GM18951 (cell line): ENCODE results near the gene HMGB1.

ENCODE experiments used
- POLR2A ChIP-seq: IDR thresholded peaks from 4 replicates; pipeline ENCODE4 v1.6.1; 2011; ENCODE audit warnings: mild to moderate bottlenecking; ENCODE audit not compliant: insufficient read length, insufficient read depth; ENCODE audit errors: extremely low read depth
- in situ Hi-C: fragments of 300-500 bp; cut with MboI; formaldehyde crosslinking; loops from one replicate; pipeline ENCODE4 v1.12.0; 2022; ENCODE audit warnings: low sequenced_read_pairs, mixed read lengths, inconsistent platforms; ENCODE audit not compliant: unreplicated experiment

HMGB1 gene

DNA sequence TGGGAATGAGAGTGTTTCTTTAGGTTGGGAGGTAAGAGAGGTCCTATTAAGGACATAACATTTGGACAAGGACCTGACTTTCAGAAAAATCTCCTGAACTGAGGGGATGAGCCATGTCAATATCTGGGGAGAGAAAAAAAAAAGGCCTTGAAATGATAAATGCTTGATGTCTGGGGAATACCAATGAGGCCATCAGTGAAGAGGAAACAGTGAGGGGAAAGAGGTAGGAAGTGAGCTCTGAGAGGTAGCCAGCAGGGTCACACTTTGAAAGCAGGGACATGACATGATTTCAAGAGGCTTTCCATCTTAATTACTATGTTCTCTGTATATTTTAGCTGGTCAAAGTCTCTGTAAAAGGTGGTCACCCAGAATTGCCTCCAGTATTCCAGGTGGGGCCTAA, 53.4 kb downstream of the HMGB1 start:
- in situ Hi-C loops, result no loop called here
- TF ChIP-seq POLR2A, result no peak

DNA sequence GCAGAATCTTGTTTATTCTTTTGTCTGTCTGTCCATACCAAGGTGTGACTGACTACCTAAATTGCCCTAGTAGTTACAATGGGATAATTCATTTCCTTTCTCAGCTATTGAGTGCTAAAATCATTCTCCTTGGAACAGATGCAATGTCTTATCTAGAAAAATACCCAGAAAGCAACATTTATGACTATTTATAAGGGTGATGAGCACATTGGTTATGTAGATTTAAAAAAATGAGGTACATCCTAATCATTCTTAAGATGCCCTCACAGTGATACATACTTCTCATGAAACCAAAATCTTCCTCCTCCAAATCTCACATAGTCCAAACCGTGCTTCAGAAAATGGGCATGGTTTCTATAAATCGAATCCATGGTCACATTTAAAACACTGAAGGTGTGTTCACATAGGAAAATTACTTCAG, 55.0 kb downstream of the HMGB1 start:
- in situ Hi-C loops, result no loop called here
- no peak for TF ChIP-seq POLR2A

DNA sequence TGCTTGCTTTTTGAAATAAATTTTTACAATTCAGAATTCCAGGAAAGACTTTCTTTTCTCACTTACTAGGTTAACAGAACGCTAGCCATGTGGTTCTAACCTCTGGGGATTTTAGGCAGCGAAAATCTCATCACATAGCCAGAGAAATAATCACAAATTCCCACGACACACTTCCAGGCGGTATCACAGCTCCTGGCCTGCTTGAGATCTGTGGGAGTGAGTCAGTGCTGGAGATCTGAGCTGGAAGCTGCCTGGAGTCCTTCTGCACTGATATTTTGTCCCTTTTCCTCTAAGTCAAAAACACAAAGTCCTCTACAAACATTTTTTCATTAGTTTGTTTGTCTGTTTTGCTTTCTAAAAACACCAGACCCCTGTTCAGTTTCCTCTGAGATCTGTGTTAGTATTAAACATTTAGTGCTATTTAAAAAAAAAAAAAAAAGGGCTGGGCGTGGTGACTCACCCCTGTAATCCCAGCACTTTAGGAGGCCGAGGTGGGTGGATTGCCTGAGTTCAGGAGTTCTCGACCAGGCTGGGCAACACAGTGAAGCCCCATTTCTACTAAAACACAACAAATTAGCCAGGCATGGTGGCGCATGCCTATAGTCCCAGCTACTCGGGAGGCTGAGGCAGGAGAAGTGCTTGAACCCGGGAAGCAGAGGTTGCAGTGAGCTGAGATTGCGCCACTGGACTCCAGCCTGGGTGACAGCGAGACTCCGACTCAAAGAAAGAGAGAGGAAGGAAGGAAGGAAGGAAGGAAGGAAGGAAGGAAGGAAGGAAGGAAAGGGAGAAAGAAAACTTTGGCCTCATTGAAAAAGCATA, 55.6 kb downstream of the HMGB1 start:
- TF ChIP-seq POLR2A, result no peak
- in situ Hi-C loops, result loop anchor here (10.0 kb wide), 1 partner anchor 45 kb away; no protein-coding TSS in a partner anchor

DNA sequence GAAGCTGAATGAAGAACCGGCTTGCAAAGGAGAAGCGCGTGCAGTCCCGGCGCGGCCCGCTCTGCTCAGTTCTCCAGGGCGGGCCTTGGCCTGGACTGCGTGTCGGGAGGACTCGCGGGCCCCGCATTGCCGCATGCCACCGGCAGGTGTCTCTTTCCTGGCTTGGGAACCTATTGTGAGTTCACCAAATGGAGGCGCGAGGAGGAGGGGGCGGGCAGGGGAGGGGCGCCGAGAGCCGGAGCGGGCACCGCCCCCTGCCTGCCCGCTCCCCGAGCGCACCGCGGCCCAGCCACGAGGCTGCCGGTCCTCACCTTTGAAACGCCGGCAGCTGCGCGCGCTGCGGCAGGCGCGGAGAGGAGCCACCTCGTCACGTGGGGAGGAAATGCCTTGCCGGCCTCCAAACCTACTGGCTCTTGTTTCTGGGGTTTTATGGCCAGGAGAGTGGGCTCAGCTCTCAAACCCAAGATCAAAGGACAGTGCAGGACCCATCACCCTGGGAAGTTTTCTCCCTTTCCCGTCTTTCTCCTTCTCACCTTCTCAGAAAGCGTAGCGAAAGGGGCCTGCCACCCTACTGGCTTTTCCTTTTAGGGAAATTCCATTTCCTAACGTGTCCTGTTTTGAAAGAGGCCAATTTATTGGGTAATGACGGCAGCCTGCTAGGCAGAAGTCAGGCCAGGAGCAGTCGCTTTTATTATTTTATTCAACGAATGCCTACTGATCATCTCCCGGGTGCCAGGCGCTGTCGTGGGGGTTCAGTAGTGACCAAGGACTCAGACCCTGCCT, 57.2 kb downstream of the HMGB1 start:
- in situ Hi-C loops, result loop anchor here (10.0 kb wide), 1 partner anchor 46 kb away; no protein-coding TSS in a partner anchor
- peak; percentile 53 for TF ChIP-seq POLR2A

DNA sequence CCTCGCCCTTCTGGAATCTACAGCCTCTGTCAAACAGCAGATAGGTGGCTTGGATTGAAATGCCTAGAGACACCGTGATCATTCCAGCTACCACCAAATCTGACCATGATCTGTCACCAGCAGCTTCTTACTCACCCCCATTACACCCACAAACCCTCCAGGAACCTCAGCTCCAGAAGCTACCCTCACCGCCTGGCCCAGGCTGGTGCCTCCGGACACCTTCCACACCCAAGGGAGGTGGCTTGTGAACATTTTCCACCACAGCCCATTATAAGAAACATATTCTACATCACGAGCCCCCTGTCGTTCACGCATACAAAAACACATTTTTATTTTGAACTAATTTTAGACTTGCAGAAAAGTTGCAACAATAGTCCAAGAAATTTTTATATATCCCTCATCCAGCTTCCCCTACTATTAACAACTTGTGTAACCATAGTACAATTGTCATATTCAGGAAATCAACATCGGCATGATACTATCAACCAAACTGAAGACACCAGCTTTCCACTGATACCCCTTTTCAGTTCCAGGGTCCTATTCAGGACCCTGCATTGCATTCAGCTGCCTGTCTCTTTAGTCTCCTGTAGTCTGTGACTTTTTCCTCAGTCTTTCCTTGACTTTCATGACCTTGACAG, 58.8 kb downstream of the HMGB1 start:
- no peak for TF ChIP-seq POLR2A
- in situ Hi-C loops, result loop anchor here (10.0 kb wide), 1 partner anchor 48 kb away; no protein-coding TSS in a partner anchor
